Left lobe of liver (tissue), 2 donors: ENCODE results near the gene IL12RB1. TPM values are rescaled to one million over a fixed set of nuclear protein-coding genes. Genes with fewer than 3 reads are reported as not detected.

Experiments
- ATAC-seq: fragments of 200-7000 bp; cut with Tn5 transposase; one replicate; pipeline ENCODE4 v1.9.1; 2020; ENCODE audit warnings: mild to moderate bottlenecking, moderate library complexity
- DNase-seq: peaks from one replicate; pipeline ENCODE4 v3.0.0-alpha.2; 2020; ENCODE audit warnings: low spot score
- total RNA-seq: library from RNA; stranded (reverse); gene quantifications from one replicate; pipeline ENCODE4 v1.2.1, GENCODE V29; 2021
- donor health status: DM: no; HTN: no; CAD: no; lungs with moderate emphysema.
- donor health status: DM: no; HTN: yes; CAD: no.

Gene IL12RB1
- total RNA-seq, 1 donor from 2014 or later, result 0.25 TPM

- DNase-seq, result no peak
- no peak for ATAC-seq
These were observed 72.5 kb downstream of the IL12RB1 start for GRCh38 chr19:18014197-18014596.

GRCh38 chr19:18013210-18014111, 73.3 kb downstream of the IL12RB1 start:
- ATAC-seq, result peak; percentile 85
- DNase-seq, result peak; percentile 71

- no peak for DNase-seq
- no peak for ATAC-seq
These were observed 76.6 kb downstream of the IL12RB1 start for GRCh38 chr19:18010149-18010548.

- DNase-seq, result no peak
These were observed 77.2 kb downstream of the IL12RB1 start for GRCh38 chr19:18009412-18010066.

More at GRCh38 chr19:18009412-18010066, 77.2 kb downstream of the IL12RB1 start:
- ATAC-seq, result peak; percentile 3

Other genes starting within 250 kb of the IL12RB1 start
- 1.2 TPM for gene JAK3, start 239.0 kb downstream of the IL12RB1 start, total RNA-seq
- gene RPL18A, start 227.0 kb downstream of the IL12RB1 start, total RNA-seq, result 493 TPM
- gene SLC5A5, start 215.0 kb downstream of the IL12RB1 start, total RNA-seq, result not detected
- 31.6 TPM for gene CCDC124, start 153.9 kb downstream of the IL12RB1 start, total RNA-seq
- gene KCNN1, start 119.8 kb downstream of the IL12RB1 start, total RNA-seq, result not detected
- gene ARRDC2, start 78.8 kb downstream of the IL12RB1 start, total RNA-seq, result 6.3 TPM
- 18.4 TPM for gene MAST3, start 10.8 kb upstream of the IL12RB1 start, total RNA-seq
- gene PIK3R2, start 66.2 kb upstream of the IL12RB1 start, total RNA-seq, result 14.8 TPM
- 57.6 TPM for gene IFI30, start 86.9 kb upstream of the IL12RB1 start, total RNA-seq
- gene MPV17L2, start 106.3 kb upstream of the IL12RB1 start, total RNA-seq, result 8.6 TPM
- gene RAB3A, start 117.1 kb upstream of the IL12RB1 start, total RNA-seq, result 2.1 TPM
- 0.60 TPM for gene PDE4C, start 139.5 kb upstream of the IL12RB1 start, total RNA-seq
- 2.8 TPM for gene IQCN, start 187.5 kb upstream of the IL12RB1 start, total RNA-seq
- 47.4 TPM for gene JUND, start 194.7 kb upstream of the IL12RB1 start, total RNA-seq
- 53.3 TPM for gene LSM4, start 236.1 kb upstream of the IL12RB1 start, total RNA-seq